HL-60 (cell line): ENCODE data around the gene GRIP2.

Experiments used
- DNase-seq, 2 experiments: peaks; one replicate each; pipeline ENCODE4 v3.0.0-alpha.2; 2010 to 2020; ENCODE audit warnings: low read depth in 1 of 2, low spot score in 1 of 2
- H3K27ac ChIP-seq: fragments of 250-450 bp; sonication (Bioruptor Pico); replicated peaks from 2 replicates; pipeline ENCODE4 v1.5.1; 2020; ENCODE audit warnings: mild to moderate bottlenecking, moderate library complexity
- H3K27me3 ChIP-seq: fragments of 250-450 bp; sonication (Bioruptor Pico); 2 replicates; pipeline ENCODE4 v1.5.1; 2021; ENCODE audit warnings: mild to moderate bottlenecking, moderate library complexity; ENCODE audit not compliant: insufficient read depth, poor library complexity, severe bottlenecking
- H3K4me3 ChIP-seq: replicated peaks from 2 replicates; pipeline ENCODE4 v1.5.1; 2011; ENCODE audit warnings: mild to moderate bottlenecking, control low read depth, low read length; ENCODE audit not compliant: insufficient read depth
- CTCF ChIP-seq: IDR thresholded peaks from one replicate; pipeline ENCODE4 v1.5.1; 2011; ENCODE audit warnings: low read length, control low read depth, inconsistent platforms; ENCODE audit not compliant: insufficient read depth
- GABPA ChIP-seq: IDR thresholded peaks from 2 replicates; pipeline ENCODE4 v1.6.1; 2012; ENCODE audit warnings: low read depth
- POLR2AphosphoS5 ChIP-seq: IDR thresholded peaks from 2 replicates; pipeline ENCODE4 v1.6.1; 2012; ENCODE audit warnings: low read depth
- REST ChIP-seq: IDR thresholded peaks from 2 replicates; pipeline ENCODE4 v1.6.1; 2012; ENCODE audit warnings: low read depth; ENCODE audit not compliant: insufficient replicate concordance
- SPI1 ChIP-seq: IDR thresholded peaks from 2 replicates; pipeline ENCODE4 v1.6.1; 2012; ENCODE audit warnings: low read depth, mild to moderate bottlenecking, borderline replicate concordance

Gene GRIP2

GRCh38 chr3:14524920-14525660 is 15.1 kb downstream of the GRIP2 start:
- H3K27ac ChIP-seq, result no peak overlapping the region
- no peak for TF ChIP-seq GABPA
- TF ChIP-seq POLR2AphosphoS5, result no peak
- TF ChIP-seq REST, result no peak
- no peak for TF ChIP-seq SPI1
- no peak for TF ChIP-seq CTCF
- peaks cover 8% of the 10 kb centered on the region for H3K27me3 ChIP-seq
- no peak overlapping the region for H3K4me3 ChIP-seq
- DNase-seq, result no peak

- Histone ChIP-seq H3K27me3 (peaks cover 9% of the 10 kb centered on the region), H3K27ac (no peak overlapping the region), H3K4me3 (no peak overlapping the region)
- no peak for DNase-seq
- TF ChIP-seq POLR2AphosphoS5 (no peak), CTCF (no peak), GABPA (no peak), REST (no peak)
Measured at GRCh38 chr3:14524311-14524711, 15.8 kb downstream of the GRIP2 start.

- no peak overlapping the region for H3K4me3 ChIP-seq
- no peak for DNase-seq
- peaks cover 9% of the 10 kb centered on the region for H3K27me3 ChIP-seq
- H3K27ac ChIP-seq, result no peak overlapping the region
- TF ChIP-seq CTCF (no peak), POLR2AphosphoS5 (no peak), GABPA (no peak), REST (no peak), SPI1 (no peak)
Measured at GRCh38 chr3:14523792-14524191, 16.4 kb downstream of the GRIP2 start.
